ENCODE measurements around the gene ARHGEF2.

ARHGEF2 gene

GRCh38 chr1:155904261-155904660, 74.1 kb downstream of the ARHGEF2 start:
- no peak for TF ChIP-seq Cebpa-rat (IDR thresholded peaks at IDR 0.05)
- no peak overlapping the region for H3K27ac ChIP-seq
- peaks cover 96% of the 10 kb centered on the region for H3K36me3 ChIP-seq
- no peaks in the 10 kb centered on the region for H3K9me3 ChIP-seq
- no peaks in the 10 kb centered on the region for H3K4me1 ChIP-seq
- H3K4me3 ChIP-seq: no peak overlapping the region
- no peak overlapping the region for H3K4me2 ChIP-seq
- H3K27me3 ChIP-seq: no peaks in the 10 kb centered on the region
- no peak overlapping the region for H3K9ac ChIP-seq
- H4K20me1 ChIP-seq: peaks cover 13% of the 10 kb centered on the region; the same call in 1 of the 2 replicates

- H3K9ac ChIP-seq: no peak overlapping the region
- no peak overlapping the region for H3K4me2 ChIP-seq
- no peaks in the 10 kb centered on the region for H3K9me3 ChIP-seq
- H3K36me3 ChIP-seq: peaks cover 92% of the 10 kb centered on the region
- H3K27ac ChIP-seq: no peak overlapping the region
- peaks cover 20% of the 10 kb centered on the region; the same call in 1 of the 2 replicates for H4K20me1 ChIP-seq
- H3K27me3 ChIP-seq: no peaks in the 10 kb centered on the region
- no peak for TF ChIP-seq Cebpa-rat (IDR thresholded peaks at IDR 0.05)
- no peaks in the 10 kb centered on the region for H3K4me1 ChIP-seq
- H3K4me3 ChIP-seq: no peak overlapping the region
These were observed 78.2 kb downstream of the ARHGEF2 start for GRCh38 chr1:155900161-155900560.

DNA sequence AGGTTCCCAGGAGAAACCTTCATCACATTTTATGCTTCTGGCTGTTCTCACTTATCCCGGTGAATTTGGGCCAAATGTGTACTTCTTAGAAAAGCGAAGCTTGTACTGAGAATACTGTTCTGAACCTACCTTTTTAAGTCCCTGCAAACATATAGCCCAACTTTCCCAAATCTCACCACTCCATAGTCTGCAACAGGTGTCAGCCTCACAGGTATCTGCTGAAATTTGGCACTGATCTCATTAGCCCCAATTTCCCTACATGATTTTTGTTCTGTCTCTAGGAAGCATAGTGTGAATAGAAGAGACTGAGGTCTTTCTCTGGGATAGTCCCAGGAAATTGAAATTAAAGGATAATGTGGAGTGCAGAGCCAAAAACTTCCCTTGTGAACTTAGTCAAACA, 78.7 kb downstream of the ARHGEF2 start:
- Histone ChIP-seq H3K4me3 (no peak overlapping the region), H3K9ac (no peak overlapping the region), H3K36me3 (peaks cover 87% of the 10 kb centered on the region), H3K9me3 (no peaks in the 10 kb centered on the region), H4K20me1 (peaks cover 20% of the 10 kb centered on the region; the same call in 1 of the 2 replicates), H3K4me2 (no peak overlapping the region), H3K27me3 (no peaks in the 10 kb centered on the region), H3K27ac (no peak overlapping the region), H3K4me1 (no peaks in the 10 kb centered on the region)
- no peak for TF ChIP-seq Cebpa-rat (IDR thresholded peaks at IDR 0.05)

DNA sequence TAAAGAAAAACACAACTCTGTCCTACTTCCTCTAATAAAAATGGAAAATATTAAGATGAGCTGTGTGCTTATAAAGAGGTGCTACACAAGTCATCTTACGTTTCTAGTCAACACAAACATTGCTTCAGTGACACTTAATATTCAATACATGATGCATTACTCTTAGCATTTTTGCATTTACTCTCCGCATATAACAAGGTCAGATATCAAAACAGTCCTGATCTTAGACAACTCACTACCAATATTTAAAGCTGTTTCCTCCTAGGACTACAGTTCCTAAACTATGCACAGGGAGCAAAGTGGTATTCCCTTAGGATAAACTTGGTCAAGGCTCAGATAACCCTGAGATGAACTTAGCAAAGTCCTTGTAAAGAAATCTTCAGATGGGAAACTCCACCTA, 79.5 kb downstream of the ARHGEF2 start:
- Histone ChIP-seq H3K27ac (no peak overlapping the region), H3K4me2 (no peak overlapping the region), H3K4me3 (no peak overlapping the region), H4K20me1 (peaks cover 20% of the 10 kb centered on the region; the same call in 1 of the 2 replicates), H3K9ac (no peak overlapping the region), H3K36me3 (peaks cover 79% of the 10 kb centered on the region), H3K4me1 (no peaks in the 10 kb centered on the region), H3K9me3 (no peaks in the 10 kb centered on the region), H3K27me3 (no peaks in the 10 kb centered on the region)
- no peak for TF ChIP-seq Cebpa-rat (IDR thresholded peaks at IDR 0.05)

DNA sequence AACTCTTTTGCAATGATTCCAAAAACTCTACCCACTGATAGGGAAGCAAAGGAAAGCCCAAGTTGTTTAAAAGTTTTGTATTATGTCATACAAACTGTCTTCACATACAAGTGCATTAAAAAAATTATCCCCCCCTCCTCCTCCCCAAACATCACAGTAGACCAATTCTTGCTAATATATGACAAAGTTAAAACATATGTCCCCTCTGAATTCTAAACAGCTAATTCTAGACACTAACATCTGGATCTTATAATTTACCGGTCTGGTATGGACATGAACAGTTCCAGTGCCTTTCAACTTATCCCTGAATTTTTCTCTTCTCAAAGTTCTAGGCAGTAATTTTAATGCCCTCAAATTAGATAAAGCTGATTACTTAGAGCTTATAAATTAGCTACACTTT, 80.6 kb downstream of the ARHGEF2 start:
- Histone ChIP-seq H4K20me1 (peaks cover 20% of the 10 kb centered on the region; the same call in 1 of the 2 replicates), H3K36me3 (peaks cover 68% of the 10 kb centered on the region), H3K27me3 (no peaks in the 10 kb centered on the region), H3K4me1 (peaks cover 4% of the 10 kb centered on the region; the same call in 1 of the 2 replicates), H3K4me2 (no peak overlapping the region), H3K4me3 (no peak overlapping the region), H3K27ac (no peak overlapping the region), H3K9me3 (no peaks in the 10 kb centered on the region), H3K9ac (no peak overlapping the region)
- no peak for TF ChIP-seq Cebpa-rat (IDR thresholded peaks at IDR 0.05)

All from BLaER1 (cell line).